ENCODE data around the gene SNX19.

SNX19 gene

DNA sequence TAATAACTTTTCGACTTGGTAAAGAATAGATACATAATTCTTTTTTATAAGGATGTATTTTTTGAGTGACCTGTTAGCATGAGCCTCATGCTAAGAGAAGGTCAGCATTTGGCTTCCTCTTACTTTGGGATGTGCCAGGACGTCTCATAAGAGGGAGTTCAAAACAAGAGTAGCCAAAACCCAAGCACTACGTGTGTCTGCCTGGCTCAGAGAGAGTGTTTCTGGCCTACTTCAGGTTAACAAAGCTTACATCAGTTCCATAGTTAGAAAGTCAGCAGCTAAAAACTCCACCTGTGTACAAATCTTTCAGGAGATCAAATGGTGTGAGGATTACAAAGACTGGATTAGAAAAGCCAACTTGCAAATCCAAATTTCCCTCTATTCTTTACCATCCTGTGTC is 13.9 kb downstream of the SNX19 start:
- no peak for TF ChIP-seq POLR2AphosphoS5 (IDR thresholded peaks at IDR 0.05; ENCODE audit: low read depth, low read length)
- TF ChIP-seq, protein P1, sequence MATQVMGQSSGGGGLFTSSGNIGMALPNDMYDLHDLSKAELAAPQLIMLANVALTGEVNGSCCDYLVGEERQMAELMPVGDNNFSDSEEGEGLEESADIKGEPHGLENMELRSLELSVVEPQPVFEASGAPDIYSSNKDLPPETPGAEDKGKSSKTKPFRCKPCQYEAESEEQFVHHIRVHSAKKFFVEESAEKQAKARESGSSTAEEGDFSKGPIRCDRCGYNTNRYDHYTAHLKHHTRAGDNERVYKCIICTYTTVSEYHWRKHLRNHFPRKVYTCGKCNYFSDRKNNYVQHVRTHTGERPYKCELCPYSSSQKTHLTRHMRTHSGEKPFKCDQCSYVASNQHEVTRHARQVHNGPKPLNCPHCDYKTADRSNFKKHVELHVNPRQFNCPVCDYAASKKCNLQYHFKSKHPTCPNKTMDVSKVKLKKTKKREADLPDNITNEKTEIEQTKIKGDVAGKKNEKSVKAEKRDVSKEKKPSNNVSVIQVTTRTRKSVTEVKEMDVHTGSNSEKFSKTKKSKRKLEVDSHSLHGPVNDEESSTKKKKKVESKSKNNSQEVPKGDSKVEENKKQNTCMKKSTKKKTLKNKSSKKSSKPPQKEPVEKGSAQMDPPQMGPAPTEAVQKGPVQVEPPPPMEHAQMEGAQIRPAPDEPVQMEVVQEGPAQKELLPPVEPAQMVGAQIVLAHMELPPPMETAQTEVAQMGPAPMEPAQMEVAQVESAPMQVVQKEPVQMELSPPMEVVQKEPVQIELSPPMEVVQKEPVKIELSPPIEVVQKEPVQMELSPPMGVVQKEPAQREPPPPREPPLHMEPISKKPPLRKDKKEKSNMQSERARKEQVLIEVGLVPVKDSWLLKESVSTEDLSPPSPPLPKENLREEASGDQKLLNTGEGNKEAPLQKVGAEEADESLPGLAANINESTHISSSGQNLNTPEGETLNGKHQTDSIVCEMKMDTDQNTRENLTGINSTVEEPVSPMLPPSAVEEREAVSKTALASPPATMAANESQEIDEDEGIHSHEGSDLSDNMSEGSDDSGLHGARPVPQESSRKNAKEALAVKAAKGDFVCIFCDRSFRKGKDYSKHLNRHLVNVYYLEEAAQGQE (IDR thresholded peaks at IDR 0.05; ENCODE audit: insufficient read depth in 1 of 2, low read depth in 2 of 2, low read length in 2 of 2), result no peak
- no peak for TF ChIP-seq TAF1 (IDR thresholded peaks at IDR 0.05; ENCODE audit: borderline replicate concordance, insufficient read depth, low read length)
- no peak for TF ChIP-seq SIN3A (IDR thresholded peaks at IDR 0.05; ENCODE audit: borderline replicate concordance, insufficient read depth, low read length)
- no peak for TF ChIP-seq FOXP2 (optimal IDR thresholded peaks at IDR 0.05; ENCODE audit: borderline replicate concordance, extremely low read depth, extremely low read length, insufficient read depth)

DNA sequence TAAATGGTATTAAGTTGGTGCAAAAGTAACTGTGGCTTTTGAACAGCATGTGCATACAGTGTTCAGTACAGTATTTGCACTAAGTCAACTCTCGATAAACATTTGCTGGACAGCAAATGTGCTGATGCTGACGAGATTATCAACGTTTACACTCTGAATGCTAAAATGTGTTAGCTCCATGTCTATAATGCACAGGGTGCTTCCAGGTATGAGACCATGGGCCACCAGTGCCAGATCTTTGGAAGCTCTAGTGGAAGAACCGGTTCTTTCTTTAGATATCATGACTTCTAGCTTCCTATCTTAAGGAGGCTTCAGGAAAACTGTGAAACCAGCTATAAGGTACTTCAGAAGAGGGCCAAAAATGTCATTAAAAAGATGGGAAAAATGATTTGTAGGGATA is 17.2 kb downstream of the SNX19 start:
- no peak for TF ChIP-seq FOXP2 (optimal IDR thresholded peaks at IDR 0.05; ENCODE audit: borderline replicate concordance, extremely low read depth, extremely low read length, insufficient read depth)
- no peak for TF ChIP-seq POLR2AphosphoS5 (IDR thresholded peaks at IDR 0.05; ENCODE audit: low read depth, low read length)
- TF ChIP-seq SIN3A (IDR thresholded peaks at IDR 0.05; ENCODE audit: borderline replicate concordance, insufficient read depth, low read length), result no peak
- TF ChIP-seq TAF1 (IDR thresholded peaks at IDR 0.05; ENCODE audit: borderline replicate concordance, insufficient read depth, low read length), result no peak
- TF ChIP-seq, protein P1 (IDR thresholded peaks at IDR 0.05; ENCODE audit: insufficient read depth in 1 of 2, low read depth in 2 of 2, low read length in 2 of 2), result no peak

DNA sequence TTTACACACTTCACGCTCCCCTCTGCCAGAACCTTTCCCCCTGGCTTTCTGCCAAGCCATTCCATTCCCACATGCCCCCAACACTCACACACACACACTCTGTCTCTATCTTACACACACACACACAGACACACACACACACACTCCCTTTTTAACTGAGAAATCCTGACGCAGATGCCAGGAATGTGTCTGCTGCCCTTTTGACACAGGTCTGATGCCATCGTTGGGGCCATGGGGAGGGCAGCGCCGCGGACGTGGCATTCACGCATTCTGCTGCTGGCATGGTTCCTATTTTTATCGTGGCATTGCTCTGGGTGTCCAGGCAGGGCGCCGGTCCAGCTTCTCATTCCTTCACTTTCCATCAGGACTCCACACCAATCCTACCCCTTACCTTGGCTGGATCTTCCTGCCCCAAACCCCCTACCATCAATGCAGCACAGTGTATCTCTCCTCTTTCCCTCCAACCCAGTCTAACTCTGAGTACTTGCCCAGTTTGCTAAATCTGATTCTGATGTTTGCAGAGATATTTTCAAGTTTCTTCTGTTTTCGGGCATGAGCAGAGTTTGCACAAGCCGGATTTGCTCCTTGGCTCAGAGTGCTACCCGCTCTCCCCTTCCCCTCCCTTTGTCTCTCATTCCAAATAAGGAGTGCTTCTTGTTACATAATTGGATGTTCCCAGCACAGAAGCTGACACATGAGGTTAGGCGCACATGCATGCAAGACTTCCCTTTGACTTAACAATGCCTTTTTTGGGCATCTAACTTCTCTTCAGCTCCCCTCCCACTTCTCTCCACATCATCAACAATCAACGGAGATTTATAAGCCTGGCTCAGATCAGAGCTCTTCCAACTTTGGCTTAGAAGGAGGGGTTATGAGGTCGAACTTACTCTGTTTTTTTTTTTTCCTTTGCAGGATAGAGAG is 18.8 kb downstream of the SNX19 start:
- TF ChIP-seq SIN3A (IDR thresholded peaks at IDR 0.05; ENCODE audit: borderline replicate concordance, insufficient read depth, low read length) (no peak), POLR2AphosphoS5 (IDR thresholded peaks at IDR 0.05; ENCODE audit: low read depth, low read length) (no peak), TAF1 (IDR thresholded peaks at IDR 0.05; ENCODE audit: borderline replicate concordance, insufficient read depth, low read length) (no peak), FOXP2 (optimal IDR thresholded peaks at IDR 0.05; ENCODE audit: borderline replicate concordance, extremely low read depth, extremely low read length, insufficient read depth) (no peak)
- TF ChIP-seq, protein P1 (IDR thresholded peaks at IDR 0.05; ENCODE audit: insufficient read depth in 1 of 2, low read depth in 2 of 2, low read length in 2 of 2), result no peak

DNA sequence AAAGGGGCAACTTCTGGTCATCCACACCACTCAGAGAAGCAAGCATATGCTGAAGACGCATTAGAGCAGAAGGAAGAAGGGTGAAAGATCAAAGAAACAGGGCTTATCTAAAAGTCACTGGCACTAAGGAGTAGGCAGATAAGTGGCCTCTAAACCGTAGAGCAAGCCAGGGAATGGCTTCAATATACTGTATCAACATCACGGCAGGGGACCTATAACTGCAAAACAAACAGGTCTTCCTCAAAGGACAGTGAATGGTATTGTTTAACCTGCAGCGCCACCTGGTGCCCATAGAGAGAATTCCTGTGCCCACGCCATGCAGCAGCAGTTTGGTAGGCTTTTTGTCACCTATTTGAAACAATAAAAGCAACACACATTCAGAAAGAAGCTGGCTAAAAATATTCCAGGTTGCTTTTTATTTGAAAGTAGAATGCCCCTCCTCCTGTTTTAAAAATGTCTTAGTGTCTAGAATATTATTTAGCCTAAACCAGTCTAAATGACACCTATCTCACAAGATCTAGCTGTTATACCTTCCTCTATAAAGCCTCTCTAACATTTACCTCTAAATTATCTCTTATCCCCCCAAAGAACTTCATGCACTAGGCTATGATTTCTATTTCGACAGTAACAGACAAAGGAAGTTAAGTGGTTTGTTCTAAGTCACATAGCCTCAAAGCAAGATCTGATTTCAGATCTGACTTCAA is 21.8 kb downstream of the SNX19 start:
- TF ChIP-seq, protein P1 (IDR thresholded peaks at IDR 0.05; ENCODE audit: insufficient read depth in 1 of 2, low read depth in 2 of 2, low read length in 2 of 2), result no peak
- TF ChIP-seq FOXP2 (optimal IDR thresholded peaks at IDR 0.05; ENCODE audit: borderline replicate concordance, extremely low read depth, extremely low read length, insufficient read depth) (no peak), SIN3A (IDR thresholded peaks at IDR 0.05; ENCODE audit: borderline replicate concordance, insufficient read depth, low read length) (no peak), TAF1 (IDR thresholded peaks at IDR 0.05; ENCODE audit: borderline replicate concordance, insufficient read depth, low read length) (no peak), POLR2AphosphoS5 (IDR thresholded peaks at IDR 0.05; ENCODE audit: low read depth, low read length) (no peak)

All from PFSK-1 (cell line).